ENCODE measurements around the gene GPR18. TPM values are rescaled to one million over a fixed set of nuclear protein-coding genes. Genes with fewer than 3 reads are reported as not detected.

Gene GPR18, protein sequence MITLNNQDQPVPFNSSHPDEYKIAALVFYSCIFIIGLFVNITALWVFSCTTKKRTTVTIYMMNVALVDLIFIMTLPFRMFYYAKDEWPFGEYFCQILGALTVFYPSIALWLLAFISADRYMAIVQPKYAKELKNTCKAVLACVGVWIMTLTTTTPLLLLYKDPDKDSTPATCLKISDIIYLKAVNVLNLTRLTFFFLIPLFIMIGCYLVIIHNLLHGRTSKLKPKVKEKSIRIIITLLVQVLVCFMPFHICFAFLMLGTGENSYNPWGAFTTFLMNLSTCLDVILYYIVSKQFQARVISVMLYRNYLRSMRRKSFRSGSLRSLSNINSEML
- 10 to 100 TPM; 16.9 to 17.6 TPM for total RNA-seq

DNA sequence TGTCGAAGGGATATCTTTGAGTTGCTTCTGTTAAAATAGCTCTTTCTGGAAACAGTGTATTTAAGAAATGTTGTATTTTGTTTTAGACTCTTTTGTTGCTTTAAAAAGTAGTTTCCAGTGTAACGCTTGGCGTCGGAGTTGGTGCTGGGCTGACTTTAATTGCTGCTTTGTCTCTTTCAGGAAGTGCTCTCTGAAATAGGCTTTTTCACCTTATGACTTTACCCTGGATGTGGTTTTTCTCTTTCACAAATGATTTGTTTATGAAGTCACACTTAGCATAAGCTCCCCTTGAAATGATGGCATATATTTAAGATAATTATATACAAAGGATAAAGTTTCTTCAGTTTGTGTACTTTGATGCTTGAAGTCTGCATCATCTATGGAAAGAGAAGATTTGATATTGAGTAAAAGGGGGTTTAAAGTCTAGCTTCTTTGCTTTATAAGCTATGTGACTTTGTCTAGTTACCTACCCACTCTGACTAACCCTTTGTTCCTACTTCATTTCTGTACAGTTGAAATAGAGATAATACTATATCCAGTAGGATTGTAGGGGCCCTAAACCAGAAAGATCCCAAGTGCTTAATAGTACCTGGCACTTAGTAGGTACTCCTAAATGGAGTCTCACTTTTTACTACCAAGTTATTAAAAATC is at the start of gene GPR18:
Gene GPR18, minus strand, starts transcription at position 170 of the 651 bp plus-strand sequence. CDS start 2,507 bp downstream, outside the sequence.
- Mint-ChIP-seq H3K36me3 (peaks cover 43% of the 10 kb centered on the region), H3K4me3 (peak within 1 kb of the TSS; percentile 88), H3K27me3 (no peaks in the 10 kb centered on the region), H3K9me3 (no peaks in the 10 kb centered on the region), H3K4me1 (peaks cover 66% of the 10 kb centered on the region), H3K27ac (peak within 1 kb of the TSS; percentile 95)
- no peak for DNase-seq

- Mint-ChIP-seq H3K4me1 (peaks cover 76% of the 10 kb centered on the region), H3K9me3 (no peaks in the 10 kb centered on the region), H3K4me3 (peak overlapping the region; percentile 38), H3K36me3 (peaks cover 49% of the 10 kb centered on the region), H3K27ac (peak overlapping the region; percentile 78), H3K27me3 (no peaks in the 10 kb centered on the region)
- peak; percentile 60 for DNase-seq
Observed at GRCh38 chr13:99307648-99308339, 49.6 kb upstream of the GPR18 start.

DNA sequence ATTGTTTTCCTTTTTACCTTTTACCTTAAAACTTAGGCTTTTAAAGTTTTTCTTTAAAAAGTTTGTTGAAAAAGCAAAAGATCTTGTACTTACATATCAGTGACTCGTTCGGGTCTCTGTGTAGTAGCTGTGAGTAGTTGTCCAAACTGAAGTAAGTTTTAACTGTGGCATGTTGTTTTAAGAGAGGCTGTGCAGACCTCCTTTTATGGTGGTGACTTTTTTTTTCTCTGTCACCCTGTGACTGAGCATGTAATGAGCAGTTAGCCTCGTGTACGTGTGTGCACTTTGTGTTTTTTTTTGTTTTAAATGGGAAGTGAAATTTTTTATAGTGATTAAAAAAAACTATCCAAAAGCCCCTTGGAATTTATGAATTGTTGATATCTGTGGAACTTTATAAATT is 49.1 kb upstream of the GPR18 start, which contains the start of gene GPR183:
Gene GPR183, minus strand, starts transcription at position 153 of the 400 bp plus-strand sequence. CDS start 11,254 bp downstream, outside the sequence.
- DNase-seq, result no peak
- no peaks in the 10 kb centered on the region for H3K9me3 Mint-ChIP-seq
- no peaks in the 10 kb centered on the region for H3K27me3 Mint-ChIP-seq
- H3K27ac Mint-ChIP-seq, result peak within 1 kb of the TSS; percentile 78
- H3K36me3 Mint-ChIP-seq, result peaks cover 44% of the 10 kb centered on the region
- H3K4me1 Mint-ChIP-seq, result peaks cover 76% of the 10 kb centered on the region
- H3K4me3 Mint-ChIP-seq, result peak within 1 kb of the TSS; percentile 74

GRCh38 chr13:99305566-99305965 is 47.4 kb upstream of the GPR18 start:
- Mint-ChIP-seq H3K4me3 (no peak overlapping the region), H3K9me3 (no peaks in the 10 kb centered on the region), H3K27me3 (no peaks in the 10 kb centered on the region), H3K36me3 (peaks cover 39% of the 10 kb centered on the region), H3K27ac (no peak overlapping the region), H3K4me1 (peaks cover 70% of the 10 kb centered on the region)
- DNase-seq, result no peak

DNA sequence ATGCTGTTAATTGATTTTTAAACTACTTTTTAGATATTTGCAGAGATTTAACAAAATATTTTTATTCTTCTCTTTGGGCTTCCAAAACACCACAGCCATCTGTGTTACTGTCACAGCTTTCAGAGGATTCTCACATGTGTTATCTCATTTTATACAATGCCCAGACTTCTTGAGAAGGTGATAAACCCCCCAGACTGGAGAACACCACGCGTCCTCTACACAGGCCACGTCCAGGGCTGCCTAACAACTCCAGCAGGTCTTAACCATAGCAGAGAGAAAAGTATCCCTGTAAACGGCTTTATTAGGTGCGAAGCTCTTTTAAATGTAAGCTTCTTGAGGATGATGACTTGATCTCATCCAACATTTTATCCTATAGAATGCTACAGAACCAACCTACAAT is 47.0 kb upstream of the GPR18 start:
- Mint-ChIP-seq H3K36me3 (peaks cover 39% of the 10 kb centered on the region), H3K4me1 (peaks cover 71% of the 10 kb centered on the region), H3K9me3 (no peaks in the 10 kb centered on the region), H3K27me3 (no peaks in the 10 kb centered on the region), H3K4me3 (no peak overlapping the region), H3K27ac (peak overlapping the region; percentile 62)
- DNase-seq, result no peak

DNA sequence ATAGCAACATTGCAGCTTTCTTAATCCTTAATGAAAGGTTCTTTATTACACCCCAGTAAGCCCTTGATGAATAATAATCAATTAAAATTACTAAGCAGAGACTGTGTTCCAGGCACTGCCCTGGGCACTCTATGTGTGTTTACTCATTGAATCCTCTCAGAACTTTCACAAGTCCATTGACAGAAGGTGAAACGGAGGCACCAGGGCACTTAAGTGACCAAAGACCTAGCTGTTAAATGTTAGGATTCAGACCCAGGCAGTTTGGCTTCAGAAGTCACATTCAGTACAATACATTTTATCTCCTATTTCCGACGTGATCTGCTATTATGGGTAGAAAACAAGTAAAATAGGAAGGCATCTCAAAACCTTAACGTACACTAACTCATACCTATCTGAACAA is 46.4 kb upstream of the GPR18 start:
- H3K4me1 Mint-ChIP-seq, result peaks cover 70% of the 10 kb centered on the region
- no peaks in the 10 kb centered on the region for H3K9me3 Mint-ChIP-seq
- H3K27me3 Mint-ChIP-seq, result no peaks in the 10 kb centered on the region
- peak overlapping the region; percentile 69 for H3K27ac Mint-ChIP-seq
- peaks cover 35% of the 10 kb centered on the region for H3K36me3 Mint-ChIP-seq
- peak overlapping the region; percentile 38 for H3K4me3 Mint-ChIP-seq
- DNase-seq, result no peak

DNA sequence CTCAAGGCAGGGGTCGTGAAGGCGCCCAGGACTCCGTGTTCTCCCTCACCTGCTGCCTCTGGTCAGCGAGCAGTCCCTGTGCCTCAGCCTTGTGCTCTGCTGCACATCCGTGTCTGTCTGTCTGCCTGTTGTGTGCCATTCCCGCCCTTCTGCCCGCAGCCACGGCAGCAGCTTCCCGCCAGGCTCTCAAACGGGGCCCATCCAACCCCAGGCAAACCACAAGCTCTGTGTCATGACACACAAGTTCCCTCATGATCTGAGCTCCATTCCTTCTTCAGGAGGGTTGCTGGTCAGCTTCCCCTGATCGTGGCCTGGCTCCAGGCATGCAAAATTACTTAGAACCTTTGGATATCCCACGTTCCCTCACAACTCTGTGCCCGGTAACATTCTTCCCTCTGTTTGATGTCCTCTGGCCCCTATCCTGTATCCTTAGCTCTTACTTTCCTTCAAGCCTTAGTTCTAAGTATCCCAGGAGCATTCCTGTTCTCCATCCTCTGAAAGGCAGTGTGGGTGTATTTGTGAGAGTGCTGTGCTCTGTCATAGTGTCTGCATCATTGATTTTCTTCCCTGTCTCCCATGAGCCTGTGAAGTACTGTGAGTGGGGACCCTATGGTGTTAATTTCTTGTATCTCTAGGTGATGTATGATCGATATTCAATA is 45.8 kb upstream of the GPR18 start:
- Mint-ChIP-seq H3K9me3 (no peaks in the 10 kb centered on the region), H3K27me3 (no peaks in the 10 kb centered on the region), H3K27ac (peak overlapping the region; percentile 69), H3K36me3 (peaks cover 34% of the 10 kb centered on the region), H3K4me3 (peak overlapping the region; percentile 23), H3K4me1 (peaks cover 73% of the 10 kb centered on the region)
- DNase-seq, result peak; percentile 19

DNA sequence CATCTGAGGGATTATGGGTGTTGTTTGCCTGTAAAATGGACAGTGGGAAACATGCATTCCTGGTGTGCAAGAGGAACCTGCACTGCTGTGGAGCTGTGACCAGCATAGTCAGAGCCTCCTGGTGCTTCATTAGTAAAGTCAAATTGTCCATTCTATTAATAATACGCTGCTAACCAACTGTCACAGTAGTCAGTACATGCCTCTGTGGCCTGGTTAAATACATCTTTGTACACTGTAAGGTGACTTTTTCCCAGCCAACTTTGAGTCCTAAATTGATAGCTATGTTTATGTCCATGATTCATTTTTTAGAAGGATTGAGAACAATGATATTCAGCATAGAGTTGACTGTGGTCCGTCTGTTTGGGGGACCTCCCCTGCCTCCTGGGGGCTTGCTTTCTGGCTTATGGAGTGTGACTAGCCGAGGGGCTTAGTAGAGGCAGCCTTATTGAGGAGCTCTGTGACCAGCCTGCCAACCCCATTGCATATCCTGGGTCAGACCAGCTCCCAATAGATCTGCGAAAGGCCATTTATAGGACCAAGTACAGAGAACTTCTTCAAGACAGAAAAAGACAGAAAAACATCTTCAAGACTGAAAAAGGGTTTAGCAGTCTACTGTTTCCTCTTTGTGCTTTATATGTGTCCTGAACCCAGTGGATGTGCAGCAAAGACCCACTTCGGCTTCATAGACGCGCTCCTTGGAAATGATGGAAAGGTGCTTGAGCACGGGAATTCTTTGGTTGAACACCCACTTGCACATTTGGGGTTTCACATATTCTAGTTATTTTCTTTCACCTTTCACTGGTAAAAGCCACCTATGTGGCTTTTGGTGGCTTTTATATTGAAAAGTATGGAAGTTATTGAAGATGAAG is 44.7 kb upstream of the GPR18 start:
- Mint-ChIP-seq H3K9me3 (no peaks in the 10 kb centered on the region), H3K4me3 (no peak overlapping the region), H3K27ac (peak overlapping the region; percentile 61), H3K4me1 (peaks cover 70% of the 10 kb centered on the region), H3K27me3 (no peaks in the 10 kb centered on the region), H3K36me3 (peaks cover 27% of the 10 kb centered on the region)
- no peak for DNase-seq

- Mint-ChIP-seq H3K27me3 (no peaks in the 10 kb centered on the region), H3K4me3 (no peak overlapping the region), H3K9me3 (no peaks in the 10 kb centered on the region), H3K36me3 (peaks cover 34% of the 10 kb centered on the region), H3K27ac (peak overlapping the region; percentile 17), H3K4me1 (peaks cover 70% of the 10 kb centered on the region)
- DNase-seq, result no peak
Observed at GRCh38 chr13:99301913-99302636, 43.9 kb upstream of the GPR18 start.

- peaks cover 34% of the 10 kb centered on the region for H3K36me3 Mint-ChIP-seq
- H3K4me3 Mint-ChIP-seq, result no peak overlapping the region
- no peaks in the 10 kb centered on the region for H3K27me3 Mint-ChIP-seq
- no peak for DNase-seq
- H3K27ac Mint-ChIP-seq, result no peak overlapping the region
- H3K4me1 Mint-ChIP-seq, result peaks cover 71% of the 10 kb centered on the region
- no peaks in the 10 kb centered on the region for H3K9me3 Mint-ChIP-seq
Observed at GRCh38 chr13:99301056-99301838, 43.1 kb upstream of the GPR18 start.

- no peak for DNase-seq
- Mint-ChIP-seq H3K36me3 (peaks cover 40% of the 10 kb centered on the region), H3K27me3 (no peaks in the 10 kb centered on the region), H3K9me3 (no peaks in the 10 kb centered on the region), H3K27ac (no peak overlapping the region), H3K4me1 (peaks cover 78% of the 10 kb centered on the region), H3K4me3 (no peak overlapping the region)
Observed at GRCh38 chr13:99299920-99300341, 41.8 kb upstream of the GPR18 start.

DNA sequence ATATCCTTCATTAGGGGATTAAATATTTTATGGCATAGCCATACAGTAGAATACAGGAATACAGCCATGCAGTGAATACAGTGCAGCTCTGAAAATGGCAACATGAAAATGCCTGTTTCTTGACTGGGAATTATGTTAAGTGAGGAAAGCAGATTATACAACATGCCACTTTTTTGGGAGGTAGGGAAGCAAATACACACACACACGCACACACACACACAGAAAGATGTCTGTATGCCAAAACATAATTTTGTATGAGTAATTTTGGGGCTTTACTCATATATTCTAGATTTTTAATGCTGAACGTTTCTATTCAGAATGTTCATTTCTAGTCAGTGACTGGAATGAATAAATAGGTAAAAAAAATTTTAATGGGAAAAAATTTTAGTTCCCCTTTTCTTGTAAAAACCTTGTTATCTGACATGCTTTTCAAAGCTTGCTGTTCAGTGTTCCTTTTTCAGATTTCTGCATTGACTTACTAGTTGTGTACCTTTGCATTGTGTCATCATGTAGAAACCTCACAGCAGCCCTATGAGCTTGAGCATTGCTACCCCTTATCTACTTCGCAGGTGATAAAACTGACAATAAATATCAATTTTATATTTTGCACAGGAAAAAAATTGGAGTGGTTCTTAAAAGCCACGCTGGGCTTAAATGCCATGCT is 41.2 kb upstream of the GPR18 start:
- H3K4me3 Mint-ChIP-seq, result no peak overlapping the region
- peak overlapping the region; percentile 16 for H3K27ac Mint-ChIP-seq
- DNase-seq, result no peak
- peaks cover 39% of the 10 kb centered on the region for H3K36me3 Mint-ChIP-seq
- H3K4me1 Mint-ChIP-seq, result peaks cover 74% of the 10 kb centered on the region
- no peaks in the 10 kb centered on the region for H3K27me3 Mint-ChIP-seq
- H3K9me3 Mint-ChIP-seq, result no peaks in the 10 kb centered on the region
